K562 (cell line): ENCODE results near the gene KIF1A. TPM values are rescaled to one million over a fixed set of nuclear protein-coding genes. Genes with fewer than 3 reads are reported as not detected.

ENCODE experiments used
- ATAC-seq: fragments of 200-7000 bp; cut with Tn5 transposase; 3 replicates; pipeline ENCODE4 v1.9.1; 2020; ENCODE audit warnings: moderate library complexity
- BruUV-seq: library from RNA; stranded (reverse); fragments of 400-500 nt; replicated peaks from 2 replicates; lab custom pipeline; 2021; lab: Mats Ljungman, UMichigan
- CTCF ChIA-PET: fragments of 300-600 bp; formaldehyde crosslinking; extraction: SDS; loops from one replicate; lab custom pipeline; 2021; ENCODE audit warnings: low intra/inter-chr PET ratio; lab: Yijun Ruan, JAX
- POLR2A ChIA-PET: fragments of 300-600, 350-650 bp; sonication (Branson Sonifier 250); formaldehyde crosslinking; extraction: SDS; loops from one replicate; lab custom pipeline; 2021; ENCODE audit warnings: antibody characterized with exemption, inconsistent platforms; lab: Yijun Ruan, JAX
- DNase-seq, 4 experiments: peaks; one replicate each; pipeline versions ENCODE4 v3.0.0 to v3.0.0-alpha.2; 2011 to 2018; ENCODE audit warnings: low spot score in 3 of 4, mixed read lengths in 3 of 4; ENCODE audit errors: extremely low read depth in 1 of 4
- FAIRE-seq: peaks from 2 replicates; lab custom pipeline; 2011; peaks lifted over from hg19 to GRCh38; lab: Jason Lieb, UNC
- H2AFZ ChIP-seq: 2 replicates; pipeline ENCODE4 v1.6.0; 2011; ENCODE audit warnings: low read depth, low read length, control low read depth, inconsistent platforms
- H3K27ac ChIP-seq: fragments of 200-600 bp; 3 replicates; pipeline ENCODE4 v1.8.0; 2011; ENCODE audit warnings: low read depth, mild to moderate bottlenecking, control low read depth, inconsistent platforms, low read length, moderate library complexity, mixed read lengths; ENCODE audit errors: extremely low read depth
- H3K27me3 ChIP-seq, 2 experiments: fragments of 300-600 bp in 1 of 2; 2 replicates in 1 of 2; 3 replicates in 1 of 2; pipeline versions ENCODE4 v1.6.0 to v1.8.0; 2011; ENCODE audit warnings: inconsistent platforms in 2 of 2, low read length in 2 of 2, mild to moderate bottlenecking in 1 of 2, mixed read lengths in 1 of 2, moderate library complexity in 1 of 2; ENCODE audit not compliant: control insufficient read depth in 2 of 2, insufficient read depth in 2 of 2
- H3K36me3 ChIP-seq: fragments of 300-600 bp; 3 replicates; pipeline ENCODE4 v1.8.0; 2011; ENCODE audit warnings: mild to moderate bottlenecking, low read length, inconsistent platforms; ENCODE audit not compliant: control insufficient read depth, insufficient read depth
- H3K4me1 ChIP-seq, 2 experiments: fragments of 200-600 bp in 1 of 2; replicated peaks in 1 of 2; 2 replicates in 1 of 2; 3 replicates in 1 of 2; pipeline versions ENCODE4 v1.5.1 to v1.8.0; 2011; ENCODE audit warnings: inconsistent platforms in 2 of 2, low read length in 2 of 2, mild to moderate bottlenecking in 1 of 2, mixed read lengths in 1 of 2, moderate library complexity in 1 of 2; ENCODE audit not compliant: control insufficient read depth in 2 of 2, insufficient read depth in 2 of 2
- H3K4me2 ChIP-seq: 2 replicates; pipeline ENCODE4 v1.6.1; 2011; ENCODE audit warnings: low read length, control low read depth, inconsistent platforms, mixed read lengths; ENCODE audit not compliant: insufficient read depth
- H3K4me3 ChIP-seq: fragments of 200-600 bp; sonication (generic), shearing (Covaris generic); 2 replicates; pipeline ENCODE4 v1.5.1; 2016; ENCODE audit warnings: control low read depth, inconsistent platforms
- H3K79me2 ChIP-seq: fragments of 200-600 bp; 3 replicates; pipeline ENCODE4 v1.8.0; 2011; ENCODE audit warnings: low read length, inconsistent platforms; ENCODE audit not compliant: control insufficient read depth, insufficient read depth
- H3K9ac ChIP-seq, 2 experiments: 2 replicates each; pipeline versions ENCODE4 v1.6.0 to v1.6.1; 2011; ENCODE audit warnings: low read depth in 2 of 2, low read length in 2 of 2, control low read depth in 1 of 2, inconsistent platforms in 1 of 2, mild to moderate bottlenecking in 1 of 2, mixed read lengths in 1 of 2; ENCODE audit not compliant: insufficient read depth in 1 of 2
- H3K9me1 ChIP-seq: one replicate; pipeline ENCODE4 v1.6.0; 2011; ENCODE audit warnings: inconsistent platforms, mild to moderate bottlenecking, low read length, moderate library complexity; ENCODE audit not compliant: control insufficient read depth, insufficient read depth
- H3K9me3 ChIP-seq: replicated peaks from 2 replicates; pipeline ENCODE4 v1.5.1; 2011; ENCODE audit warnings: low read depth, low read length, inconsistent platforms; ENCODE audit not compliant: control insufficient read depth, insufficient read depth
- H4K20me1 ChIP-seq: replicated peaks from 2 replicates; pipeline ENCODE4 v1.6.1; 2011; ENCODE audit warnings: low read length, inconsistent platforms, mixed read lengths; ENCODE audit not compliant: control insufficient read depth, insufficient read depth
- DDX20 ChIP-seq: fragments of 450-650 bp; IDR thresholded peaks from 2 replicates; pipeline ENCODE4 v1.6.1; 2016; ENCODE audit warnings: missing genetic modification characterization, low read depth, mild to moderate bottlenecking, missing compliant biosample characterization, moderate library complexity
- GABPA ChIP-seq: fragments of 200-800 bp; sonication (Bioruptor generic); conservative IDR thresholded peaks from 2 replicates; pipeline ENCODE4 v1.6.1; 2016; ENCODE audit warnings: low read depth, missing genetic modification characterization, missing compliant biosample characterization
- STAT6 ChIP-seq: sonication (generic); formaldehyde crosslinking; IDR thresholded peaks from 2 replicates; pipeline ENCODE4 v1.8.1; 2023; ENCODE audit warnings: mild to moderate bottlenecking, missing genetic modification reagents
- TCF3 ChIP-seq: sonication (generic); formaldehyde crosslinking; IDR thresholded peaks from 2 replicates; pipeline ENCODE4 v1.4.0; 2020; ENCODE audit warnings: mild to moderate bottlenecking, missing genetic modification reagents
- ZNF146 ChIP-seq: IDR thresholded peaks from one replicate; pipeline ENCODE4 v1.6.1; 2018; ENCODE audit warnings: missing compliant biosample characterization; ENCODE audit not compliant: unreplicated experiment
- ZNF444 ChIP-seq: fragments of 250-450 bp; sonication (Bioruptor Pico); IDR thresholded peaks from 2 replicates; pipeline ENCODE4 v1.4.0; 2020; ENCODE audit warnings: mild to moderate bottlenecking, moderate library complexity
- ZNF75A ChIP-seq: fragments of 450-650 bp; formaldehyde crosslinking; IDR thresholded peaks from 2 replicates; pipeline ENCODE4 v1.4.0; 2020; ENCODE audit warnings: mild to moderate bottlenecking
- WGBS: fragments of 100-300 bp; shearing (Covaris generic); methylation state at CpG from one replicate; pipeline ENCODE4 v1.1.6; 2016; ENCODE audit warnings: low coverage, mixed read lengths; ENCODE audit not compliant: insufficient coverage; ENCODE audit errors: missing lambda C conversion rate; 5-methylcytosine and 5-hydroxymethylcytosine counted together
- in situ Hi-C: fragments of 300-500 bp; cut with MboI; formaldehyde crosslinking; loops from 4 replicates; pipeline ENCODE4 v1.15.0; 2018; ENCODE audit warnings: inconsistent platforms, mixed read lengths
- intact Hi-C: fragments of 100-400 bp; cut with micrococcal nuclease; formaldehyde crosslinking; loops from 2 replicates; pipeline ENCODE4 v1.14.2; 2022
- polyA plus RNA-seq, 8 experiments: library from polyadenylated mRNA; depleted of rRNA in 4 of 8; stranded (reverse) in 5 of 8; unstranded in 3 of 8; fragments of >200 nt; fragmentation: Nextera tagmentation in 2 of 8; fragmentation: Illumina TruSeq in 1 of 8; extraction: Ambion mirVana in 2 of 8; extraction: Trizol in 1 of 8; gene quantifications; 2 replicates each; pipeline versions ENCODE4 v1.2.1 to v1.2.3, GENCODE V29; 2011 to 2014; ENCODE audit warnings: inconsistent platforms in 1 of 8, missing spikeins in 1 of 8
- total RNA-seq, 7 experiments: library from RNA; depleted of rRNA in 6 of 7; stranded (reverse); fragments of >200 nt in 6 of 7; fragmentation: Illumina TruSeq in 2 of 7; extraction: Trizol in 2 of 7; gene quantifications; 2 replicates each; pipeline versions ENCODE4 v1.2.1 to v1.2.3, GENCODE V29; 2011 to 2021; ENCODE audit warnings: low replicate concordance in 1 of 7

Gene KIF1A
- total and polyA plus RNA-seq, 9 of the 15 experiments (the other 6 are each of a cell fraction or from before 2014, with no cell fraction given): 0.07 to 1.4 (median 0.45) TPM; not detected in 2

GRCh38 chr2:240714747-240715725 is 105.0 kb downstream of the KIF1A start:
- H4K20me1 ChIP-seq: no peaks in the 10 kb centered on the region
- H3K79me2 ChIP-seq: no peaks in the 10 kb centered on the region
- no peak overlapping the region for H3K27ac ChIP-seq
- ChIA-PET CTCF (no interaction called here), POLR2A (interaction anchor here (0.6 to 1.1 kb wide), 2 partner anchors 106 to 259 kb away, joined by 3 to 4 read pairs; no protein-coding TSS in a partner anchor)
- DNase-seq: no peak
- peak; percentile 37; the same call in 2 of the 3 replicates for ATAC-seq
- H3K36me3 ChIP-seq: no peaks in the 10 kb centered on the region
- H3K4me1 ChIP-seq: no peaks in the 10 kb centered on the region; a peak in 1 of 5 replicates
- no peak overlapping the region for H2AFZ ChIP-seq
- WGBS: under 1% methylated on average over 13 of the region's 23 CpGs
- H3K27me3 ChIP-seq: peaks cover 7 to 87% of the 10 kb centered on the region in 2 experiments; a peak in 3 of 5 replicates
- H3K4me3 ChIP-seq: no peak overlapping the region
- H3K9ac ChIP-seq: no peak overlapping the region; a peak in 1 of 4 replicates
- TF ChIP-seq STAT6: no peak
- TF ChIP-seq ZNF146: no peak
- TF ChIP-seq GABPA (tag): no peak
- no peak for TF ChIP-seq DDX20
- no peak for TF ChIP-seq TCF3
- no peak for TF ChIP-seq ZNF75A
- TF ChIP-seq ZNF444 (CRISPR knock-in tag): no peak
- no peaks in the 10 kb centered on the region for H3K9me3 ChIP-seq
- no peaks in the 10 kb centered on the region for H3K9me1 ChIP-seq
- no TSS peak for BruUV-seq
- no peak for FAIRE-seq
- H3K4me2 ChIP-seq: no peak overlapping the region
- in situ Hi-C loops (no loop called here), intact Hi-C loops (no loop called here)
